Endometrial microvascular endothelial cells (primary cell): ENCODE results near the gene ZP1. TPM values are rescaled to one million over a fixed set of nuclear protein-coding genes. Genes with fewer than 3 reads are reported as not detected.
"Not testable (repeated sequence)": the region's sequence is repeated elsewhere in the genome, so short reads cannot be mapped to it uniquely, and the experiment has no call there.

Source experiments
- in situ Hi-C: cut with HindIII; loops from 2 replicates; pipeline ENCODE4 v1.10.0; 2017; ENCODE audit warnings: low sequenced_read_pairs, low pct_unique_long_range_greater_than_20kb; ENCODE audit errors: inconsistent ontology term
- total RNA-seq: library from RNA; depleted of rRNA; stranded (reverse); fragments of >200 nt; gene quantifications from one replicate; pipeline ENCODE4 v1.2.3, GENCODE V29; 2015; ENCODE audit errors: inconsistent ontology term

The ZP1 gene, protein sequence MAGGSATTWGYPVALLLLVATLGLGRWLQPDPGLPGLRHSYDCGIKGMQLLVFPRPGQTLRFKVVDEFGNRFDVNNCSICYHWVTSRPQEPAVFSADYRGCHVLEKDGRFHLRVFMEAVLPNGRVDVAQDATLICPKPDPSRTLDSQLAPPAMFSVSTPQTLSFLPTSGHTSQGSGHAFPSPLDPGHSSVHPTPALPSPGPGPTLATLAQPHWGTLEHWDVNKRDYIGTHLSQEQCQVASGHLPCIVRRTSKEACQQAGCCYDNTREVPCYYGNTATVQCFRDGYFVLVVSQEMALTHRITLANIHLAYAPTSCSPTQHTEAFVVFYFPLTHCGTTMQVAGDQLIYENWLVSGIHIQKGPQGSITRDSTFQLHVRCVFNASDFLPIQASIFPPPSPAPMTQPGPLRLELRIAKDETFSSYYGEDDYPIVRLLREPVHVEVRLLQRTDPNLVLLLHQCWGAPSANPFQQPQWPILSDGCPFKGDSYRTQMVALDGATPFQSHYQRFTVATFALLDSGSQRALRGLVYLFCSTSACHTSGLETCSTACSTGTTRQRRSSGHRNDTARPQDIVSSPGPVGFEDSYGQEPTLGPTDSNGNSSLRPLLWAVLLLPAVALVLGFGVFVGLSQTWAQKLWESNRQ
- not detected for total RNA-seq

GRCh38 chr11:60866911-60867870 lies at the start of gene ZP1:
TSS of gene ZP1 (plus strand) at chr11:60867542. CDS start at chr11:60867562, 20 bp downstream.
- in situ Hi-C loops: no loop called here

DNA sequence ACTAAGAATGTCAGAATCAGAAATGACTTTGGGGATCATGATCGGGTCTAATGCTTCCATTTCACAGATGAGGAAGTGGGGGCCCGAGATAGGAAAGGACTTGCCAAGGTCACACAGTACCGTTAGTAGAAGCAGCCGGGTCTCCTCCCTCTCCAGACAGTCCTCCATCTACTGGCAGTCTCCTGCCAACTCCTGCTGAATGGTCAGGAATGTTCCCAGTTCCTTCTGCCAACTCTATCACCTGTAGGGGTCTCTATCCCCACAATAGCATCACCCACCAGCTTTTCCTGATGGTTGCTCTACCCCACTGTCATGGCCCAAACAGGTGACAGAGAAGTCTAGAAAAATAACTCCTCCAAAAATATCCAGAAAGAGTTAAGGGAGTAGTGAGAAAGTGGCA lies 49.3 kb upstream of the ZP1 start:
- in situ Hi-C loops: no loop called here

- in situ Hi-C loops: no loop called here
These were observed 45.3 kb upstream of the ZP1 start for GRCh38 chr11:60821827-60822599.

DNA sequence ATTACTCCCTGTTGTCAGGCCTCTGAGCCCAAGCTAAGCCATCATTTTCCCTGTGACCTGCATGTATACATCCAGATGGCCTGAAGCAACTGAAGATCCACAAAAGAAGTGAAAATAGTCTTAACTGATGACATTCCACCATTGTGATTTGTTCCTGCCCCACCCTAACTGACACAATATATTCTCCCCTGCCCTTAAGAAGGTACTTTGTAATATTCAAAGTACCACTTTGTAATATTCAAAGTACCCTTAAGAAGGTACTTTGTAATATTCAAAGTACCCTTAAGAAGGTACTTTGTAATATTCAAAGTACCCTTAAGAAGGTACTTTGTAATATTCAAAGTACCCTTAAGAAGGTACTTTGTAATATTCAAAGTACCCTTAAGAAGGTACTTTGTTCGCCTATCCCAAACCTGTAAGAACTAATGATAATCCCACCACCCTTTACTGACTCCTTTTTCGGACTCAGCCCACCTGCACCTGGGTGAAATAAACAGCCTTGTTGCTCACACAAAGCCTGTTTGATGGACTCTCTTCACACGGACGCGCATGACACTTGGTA lies 43.5 kb upstream of the ZP1 start:
- in situ Hi-C loops: not testable (repeated sequence)

DNA sequence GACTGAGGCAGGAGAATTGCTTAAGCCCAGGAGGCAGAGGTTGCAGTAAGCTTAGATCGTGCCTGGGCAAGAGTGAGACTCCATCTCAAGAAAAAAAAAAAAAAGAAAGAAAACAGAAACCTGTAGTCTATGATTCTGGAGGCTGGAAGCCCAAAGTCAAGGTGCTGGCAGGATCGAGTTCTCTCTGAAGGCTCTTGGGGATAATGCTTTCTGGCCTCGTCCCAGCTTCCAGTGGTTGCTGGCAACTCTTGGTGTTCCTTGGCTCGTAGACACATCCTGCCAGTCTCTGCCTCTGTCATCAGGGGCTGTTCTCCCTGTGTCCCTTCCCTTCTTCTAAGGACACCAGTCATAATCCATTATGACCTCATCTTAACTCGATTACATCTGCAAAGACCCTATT lies 42.2 kb upstream of the ZP1 start:
- in situ Hi-C loops: no loop called here

DNA sequence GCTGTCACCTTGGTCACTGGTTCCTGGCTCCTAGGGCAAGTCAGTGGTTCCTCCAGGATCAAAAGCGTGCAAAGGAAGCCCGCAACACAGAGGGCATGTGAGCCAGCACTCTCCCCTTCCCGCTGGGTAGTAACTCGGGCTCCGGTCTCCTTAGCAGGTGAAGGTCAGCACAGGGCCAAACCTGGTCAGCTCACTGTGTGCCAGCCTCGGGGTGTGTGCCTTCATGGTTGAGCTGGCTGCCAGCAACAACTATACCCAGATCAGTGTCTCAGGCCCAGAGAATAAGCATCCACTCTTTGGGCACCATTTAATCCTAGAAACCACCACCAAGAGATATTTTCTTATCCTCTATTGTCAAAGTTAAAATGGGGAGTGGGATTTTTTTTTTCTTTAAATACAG lies 41.6 kb upstream of the ZP1 start:
- in situ Hi-C loops: no loop called here

- in situ Hi-C loops: no loop called here
These were observed 36.7 kb upstream of the ZP1 start for GRCh38 chr11:60830478-60831142.

GRCh38 chr11:60831143-60831500 lies 36.2 kb upstream of the ZP1 start:
- in situ Hi-C loops: no loop called here

- in situ Hi-C loops: no loop called here
These were observed 35.8 kb upstream of the ZP1 start for GRCh38 chr11:60831501-60832079.

- in situ Hi-C loops: no loop called here
These were observed 32.4 kb upstream of the ZP1 start for GRCh38 chr11:60834742-60835533.

- in situ Hi-C loops: no loop called here
These were observed 31.9 kb upstream of the ZP1 start for GRCh38 chr11:60835534-60835846.

- in situ Hi-C loops: no loop called here
These were observed 30.4 kb upstream of the ZP1 start for GRCh38 chr11:60836866-60837515.

DNA sequence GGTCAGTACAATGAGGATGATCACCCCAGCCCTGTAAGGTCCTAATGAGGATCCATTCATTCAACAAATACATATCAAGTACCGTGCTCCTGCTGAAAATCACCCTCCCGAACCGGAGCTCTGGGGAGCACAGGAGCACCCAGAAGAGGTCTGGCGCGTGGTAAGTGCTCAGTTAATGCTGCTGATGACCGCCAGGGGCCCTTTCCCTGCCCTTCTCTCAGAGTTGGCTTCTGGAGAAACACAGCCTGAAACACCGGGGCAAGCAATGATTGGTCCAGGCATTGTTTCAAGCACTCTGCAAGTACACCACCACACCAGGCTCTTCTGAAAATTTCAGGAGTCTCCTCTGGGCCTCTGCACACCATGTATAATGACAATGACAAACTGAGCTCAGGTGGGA lies 29.2 kb upstream of the ZP1 start:
- in situ Hi-C loops: no loop called here

DNA sequence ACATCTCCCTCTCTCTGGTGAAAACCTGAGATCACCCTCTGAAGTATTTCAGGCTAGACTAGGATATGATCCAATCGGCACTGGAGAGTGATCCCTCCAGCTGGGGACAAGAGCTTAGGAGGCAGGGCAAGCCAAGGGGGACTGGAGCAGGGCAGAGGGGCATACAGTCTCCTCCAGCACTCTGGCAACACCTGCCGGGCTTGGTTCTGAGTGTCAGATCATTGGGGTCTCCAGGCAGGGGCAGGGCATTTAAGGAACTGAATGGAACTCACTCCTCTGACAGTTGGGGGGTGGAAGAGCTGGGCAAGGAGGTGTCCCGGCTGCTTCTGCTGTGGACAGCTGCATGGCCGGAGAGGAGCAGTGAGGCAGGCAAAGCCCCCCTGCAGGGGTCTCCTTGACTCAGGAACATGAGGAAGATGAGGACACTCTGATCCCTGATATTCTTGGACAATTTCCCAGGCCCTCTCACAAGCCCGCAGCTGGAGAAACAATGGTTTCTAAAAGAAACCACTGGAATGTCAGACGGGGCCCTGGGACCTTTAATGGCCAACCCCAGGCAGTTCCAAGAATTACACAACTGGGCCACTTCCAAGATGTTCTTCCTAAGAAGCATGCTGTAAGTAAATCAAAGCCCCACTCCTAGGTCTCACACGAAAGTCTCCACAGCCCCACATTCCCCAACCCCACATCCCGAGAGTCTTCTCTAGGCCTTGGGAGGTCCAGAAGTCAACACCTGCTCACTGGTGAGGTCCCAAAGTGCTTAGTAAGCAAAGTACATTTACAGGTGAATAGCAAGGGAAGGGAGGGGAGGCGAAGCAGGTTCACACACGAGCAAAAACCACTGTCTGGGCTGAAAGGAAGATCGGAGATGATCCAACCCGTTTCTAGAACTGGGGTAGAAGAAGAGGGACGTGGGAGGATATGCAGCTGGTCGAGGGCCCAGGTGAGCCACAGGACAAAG lies 26.6 kb upstream of the ZP1 start:
- in situ Hi-C loops: no loop called here

- in situ Hi-C loops: no loop called here
These were observed 25.3 kb upstream of the ZP1 start, which contains the start of gene CCDC86 for GRCh38 chr11:60841797-60842667. TSS of gene CCDC86 (plus strand) at chr11:60842113. CDS start at chr11:60842125, 12 bp downstream.
